HepG2 (cell line): ENCODE results near the gene IQCE. TPM values are rescaled to one million over a fixed set of nuclear protein-coding genes. Genes with fewer than 3 reads are reported as not detected.
A peak's percentile ranks its signal among the peaks of the same experiment; 100 is the strongest.

Experiments used
- CEBPZ ChIP-seq: IDR thresholded peaks from 2 replicates; pipeline ENCODE4 v1.6.1; 2012; ENCODE audit warnings: low read length, improper control_type of control experiment
- PREB ChIP-seq: sonication (generic); formaldehyde crosslinking; IDR thresholded peaks from 2 replicates; pipeline ENCODE4 v1.4.0; 2020; ENCODE audit warnings: missing genetic modification reagents
- ZNF383 ChIP-seq: sonication (generic); formaldehyde crosslinking; IDR thresholded peaks from 2 replicates; pipeline ENCODE4 v1.4.0; 2020; ENCODE audit warnings: missing genetic modification reagents, mild to moderate bottlenecking, borderline replicate concordance
- ZNF546 ChIP-seq: sonication (generic); formaldehyde crosslinking; conservative IDR thresholded peaks from 2 replicates; pipeline ENCODE4 v1.8.1; 2023; ENCODE audit warnings: mild to moderate bottlenecking, missing genetic modification reagents
- ZNF558 ChIP-seq: sonication (generic); formaldehyde crosslinking; IDR thresholded peaks from 2 replicates; pipeline ENCODE4 v1.9.0; 2022; ENCODE audit warnings: mild to moderate bottlenecking, missing genetic modification reagents, borderline replicate concordance
- ZNF766 ChIP-seq: sonication (generic); formaldehyde crosslinking; IDR thresholded peaks from 2 replicates; pipeline ENCODE4 v1.5.0; 2020; ENCODE audit warnings: missing genetic modification reagents, borderline replicate concordance
- polyA plus RNA-seq, 8 experiments: library from polyadenylated mRNA; depleted of rRNA in 3 of 8; stranded (reverse) in 7 of 8; unstranded in 1 of 8; fragments of >200 nt; fragmentation: Illumina TruSeq in 4 of 8; extraction: Trizol in 4 of 8; gene quantifications; 2 replicates each; pipeline versions ENCODE4 v1.2.1 to v1.2.3, GENCODE V29; 2011 to 2016; ENCODE audit warnings: low read depth in 4 of 8, missing spikeins in 1 of 8, mixed read lengths in 1 of 8; ENCODE audit not compliant: insufficient read depth in 1 of 8
- total RNA-seq, 5 experiments: library from RNA; depleted of rRNA; stranded (reverse); fragments of >200 nt; fragmentation: Illumina TruSeq; extraction: Trizol; gene quantifications; 2 replicates each; pipeline ENCODE4 v1.2.3, GENCODE V29; 2016; ENCODE audit warnings: low read depth in 1 of 5
- TF ChIP-seq, protein P1 (sequence below): sonication (generic); formaldehyde crosslinking; IDR thresholded peaks from 2 replicates; pipeline ENCODE4 v1.4.0; 2020; ENCODE audit warnings: missing genetic modification reagents, borderline replicate concordance
- TF ChIP-seq, protein P2 (sequence below): sonication (generic); formaldehyde crosslinking; IDR thresholded peaks from 2 replicates; pipeline ENCODE4 v1.4.0; 2020; ENCODE audit warnings: missing genetic modification reagents, borderline replicate concordance
- TF ChIP-seq, protein P3 (sequence below): sonication (generic); formaldehyde crosslinking; IDR thresholded peaks from 2 replicates; pipeline ENCODE4 v1.4.0; 2020; ENCODE audit warnings: mild to moderate bottlenecking, missing genetic modification reagents
- TF ChIP-seq, protein P4 (sequence below): sonication (generic); formaldehyde crosslinking; IDR thresholded peaks from 2 replicates; pipeline ENCODE4 v1.8.1; 2022; ENCODE audit warnings: low read depth, mild to moderate bottlenecking, missing genetic modification reagents

The IQCE gene
- total and polyA plus RNA-seq, 2 of the 13 experiments (the other 11 are each of a cell fraction or from before 2014, with no cell fraction given) = 1.5 to 2.5 TPM

- TF ChIP-seq CEBPZ (no peak), ZNF383 (CRISPR knock-in tag) (no peak), PREB (CRISPR knock-in tag) (no peak), ZNF766 (CRISPR knock-in tag) (no peak), ZNF558 (CRISPR knock-in tag) (0 out of 2 replicates have a peak, but pooled peaks have one; percentile 45), ZNF546 (CRISPR knock-in tag) (0 out of 2 replicates have a peak, but pooled peaks have one; percentile 15)
- TF ChIP-seq, protein P1, sequence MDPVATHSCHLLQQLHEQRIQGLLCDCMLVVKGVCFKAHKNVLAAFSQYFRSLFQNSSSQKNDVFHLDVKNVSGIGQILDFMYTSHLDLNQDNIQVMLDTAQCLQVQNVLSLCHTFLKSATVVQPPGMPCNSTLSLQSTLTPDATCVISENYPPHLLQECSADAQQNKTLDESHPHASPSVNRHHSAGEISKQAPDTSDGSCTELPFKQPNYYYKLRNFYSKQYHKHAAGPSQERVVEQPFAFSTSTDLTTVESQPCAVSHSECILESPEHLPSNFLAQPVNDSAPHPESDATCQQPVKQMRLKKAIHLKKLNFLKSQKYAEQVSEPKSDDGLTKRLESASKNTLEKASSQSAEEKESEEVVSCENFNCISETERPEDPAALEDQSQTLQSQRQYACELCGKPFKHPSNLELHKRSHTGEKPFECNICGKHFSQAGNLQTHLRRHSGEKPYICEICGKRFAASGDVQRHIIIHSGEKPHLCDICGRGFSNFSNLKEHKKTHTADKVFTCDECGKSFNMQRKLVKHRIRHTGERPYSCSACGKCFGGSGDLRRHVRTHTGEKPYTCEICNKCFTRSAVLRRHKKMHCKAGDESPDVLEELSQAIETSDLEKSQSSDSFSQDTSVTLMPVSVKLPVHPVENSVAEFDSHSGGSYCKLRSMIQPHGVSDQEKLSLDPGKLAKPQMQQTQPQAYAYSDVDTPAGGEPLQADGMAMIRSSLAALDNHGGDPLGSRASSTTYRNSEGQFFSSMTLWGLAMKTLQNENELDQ (CRISPR knock-in tag) = no peak
- TF ChIP-seq, protein P2, sequence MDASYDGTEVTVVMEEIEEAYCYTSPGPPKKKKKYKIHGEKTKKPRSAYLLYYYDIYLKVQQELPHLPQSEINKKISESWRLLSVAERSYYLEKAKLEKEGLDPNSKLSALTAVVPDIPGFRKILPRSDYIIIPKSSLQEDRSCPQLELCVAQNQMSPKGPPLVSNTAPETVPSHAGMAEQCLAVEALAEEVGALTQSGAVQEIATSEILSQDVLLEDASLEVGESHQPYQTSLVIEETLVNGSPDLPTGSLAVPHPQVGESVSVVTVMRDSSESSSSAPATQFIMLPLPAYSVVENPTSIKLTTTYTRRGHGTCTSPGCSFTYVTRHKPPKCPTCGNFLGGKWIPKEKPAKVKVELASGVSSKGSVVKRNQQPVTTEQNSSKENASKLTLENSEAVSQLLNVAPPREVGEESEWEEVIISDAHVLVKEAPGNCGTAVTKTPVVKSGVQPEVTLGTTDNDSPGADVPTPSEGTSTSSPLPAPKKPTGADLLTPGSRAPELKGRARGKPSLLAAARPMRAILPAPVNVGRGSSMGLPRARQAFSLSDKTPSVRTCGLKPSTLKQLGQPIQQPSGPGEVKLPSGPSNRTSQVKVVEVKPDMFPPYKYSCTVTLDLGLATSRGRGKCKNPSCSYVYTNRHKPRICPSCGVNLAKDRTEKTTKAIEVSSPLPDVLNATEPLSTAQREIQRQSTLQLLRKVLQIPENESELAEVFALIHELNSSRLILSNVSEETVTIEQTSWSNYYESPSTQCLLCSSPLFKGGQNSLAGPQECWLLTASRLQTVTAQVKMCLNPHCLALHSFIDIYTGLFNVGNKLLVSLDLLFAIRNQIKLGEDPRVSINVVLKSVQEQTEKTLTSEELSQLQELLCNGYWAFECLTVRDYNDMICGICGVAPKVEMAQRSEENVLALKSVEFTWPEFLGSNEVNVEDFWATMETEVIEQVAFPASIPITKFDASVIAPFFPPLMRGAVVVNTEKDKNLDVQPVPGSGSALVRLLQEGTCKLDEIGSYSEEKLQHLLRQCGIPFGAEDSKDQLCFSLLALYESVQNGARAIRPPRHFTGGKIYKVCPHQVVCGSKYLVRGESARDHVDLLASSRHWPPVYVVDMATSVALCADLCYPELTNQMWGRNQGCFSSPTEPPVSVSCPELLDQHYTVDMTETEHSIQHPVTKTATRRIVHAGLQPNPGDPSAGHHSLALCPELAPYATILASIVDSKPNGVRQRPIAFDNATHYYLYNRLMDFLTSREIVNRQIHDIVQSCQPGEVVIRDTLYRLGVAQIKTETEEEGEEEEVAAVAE = no peak; the same call in 1 of the 2 replicates
- TF ChIP-seq, protein P3, sequence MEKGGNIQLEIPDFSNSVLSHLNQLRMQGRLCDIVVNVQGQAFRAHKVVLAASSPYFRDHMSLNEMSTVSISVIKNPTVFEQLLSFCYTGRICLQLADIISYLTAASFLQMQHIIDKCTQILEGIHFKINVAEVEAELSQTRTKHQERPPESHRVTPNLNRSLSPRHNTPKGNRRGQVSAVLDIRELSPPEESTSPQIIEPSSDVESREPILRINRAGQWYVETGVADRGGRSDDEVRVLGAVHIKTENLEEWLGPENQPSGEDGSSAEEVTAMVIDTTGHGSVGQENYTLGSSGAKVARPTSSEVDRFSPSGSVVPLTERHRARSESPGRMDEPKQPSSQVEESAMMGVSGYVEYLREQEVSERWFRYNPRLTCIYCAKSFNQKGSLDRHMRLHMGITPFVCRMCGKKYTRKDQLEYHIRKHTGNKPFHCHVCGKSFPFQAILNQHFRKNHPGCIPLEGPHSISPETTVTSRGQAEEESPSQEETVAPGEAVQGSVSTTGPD (CRISPR knock-in tag) = no peak
- TF ChIP-seq, protein P4, sequence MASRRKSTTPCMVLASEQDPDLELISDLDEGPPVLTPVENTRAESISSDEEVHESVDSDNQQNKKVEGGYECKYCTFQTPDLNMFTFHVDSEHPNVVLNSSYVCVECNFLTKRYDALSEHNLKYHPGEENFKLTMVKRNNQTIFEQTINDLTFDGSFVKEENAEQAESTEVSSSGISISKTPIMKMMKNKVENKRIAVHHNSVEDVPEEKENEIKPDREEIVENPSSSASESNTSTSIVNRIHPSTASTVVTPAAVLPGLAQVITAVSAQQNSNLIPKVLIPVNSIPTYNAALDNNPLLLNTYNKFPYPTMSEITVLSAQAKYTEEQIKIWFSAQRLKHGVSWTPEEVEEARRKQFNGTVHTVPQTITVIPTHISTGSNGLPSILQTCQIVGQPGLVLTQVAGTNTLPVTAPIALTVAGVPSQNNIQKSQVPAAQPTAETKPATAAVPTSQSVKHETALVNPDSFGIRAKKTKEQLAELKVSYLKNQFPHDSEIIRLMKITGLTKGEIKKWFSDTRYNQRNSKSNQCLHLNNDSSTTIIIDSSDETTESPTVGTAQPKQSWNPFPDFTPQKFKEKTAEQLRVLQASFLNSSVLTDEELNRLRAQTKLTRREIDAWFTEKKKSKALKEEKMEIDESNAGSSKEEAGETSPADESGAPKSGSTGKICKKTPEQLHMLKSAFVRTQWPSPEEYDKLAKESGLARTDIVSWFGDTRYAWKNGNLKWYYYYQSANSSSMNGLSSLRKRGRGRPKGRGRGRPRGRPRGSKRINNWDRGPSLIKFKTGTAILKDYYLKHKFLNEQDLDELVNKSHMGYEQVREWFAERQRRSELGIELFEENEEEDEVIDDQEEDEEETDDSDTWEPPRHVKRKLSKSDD = peak; percentile 29; the same call in 1 of the 2 replicates
Measured at GRCh38 chr7:2629746-2630681, 71.2 kb downstream of the IQCE start (continued).
